A673 (cell line): ENCODE data around the gene BBS2. TPM values are rescaled to one million over a fixed set of nuclear protein-coding genes. Genes with fewer than 3 reads are reported as not detected.

Experiments used
- Bru-seq: library from RNA; stranded (reverse); fragments of 400-500 nt; gene quantifications from one replicate; lab custom pipeline; 2021; lab: Mats Ljungman, UMichigan
- BruChase-seq, 2 experiments: library from RNA; stranded (reverse); fragments of 400-500 nt; gene quantifications; one replicate each; lab custom pipeline; 2021; lab: Mats Ljungman, UMichigan
- BruUV-seq: library from RNA; stranded (reverse); fragments of 400-500 nt; replicated peaks from 2 replicates; lab custom pipeline; 2021; lab: Mats Ljungman, UMichigan
- CTCF ChIA-PET: fragments of 300-600 bp; sonication (Branson Sonifier 250); formaldehyde crosslinking; loops from one replicate; lab custom pipeline; 2022; ENCODE audit warnings: antibody characterized with exemption; lab: Charles Lee
- POLR2A ChIA-PET: fragments of 300-600 bp; sonication (Branson Sonifier 250); formaldehyde crosslinking; loops from one replicate; lab custom pipeline; 2022; ENCODE audit warnings: antibody characterized with exemption; ENCODE audit not compliant: low non-redundant PET; lab: Charles Lee
- DNase-seq: peaks from one replicate; pipeline ENCODE4 v3.0.0-alpha.2; 2015; ENCODE audit warnings: low spot score
- H3K27ac ChIP-seq: fragments of 200-600 bp; sonication (generic); 2 replicates; pipeline ENCODE4 v1.5.1; 2016; ENCODE audit warnings: mixed run types, low read depth, mild to moderate bottlenecking, mixed read lengths, antibody characterized with exemption, low read length; ENCODE audit not compliant: poor library complexity, severe bottlenecking
- H3K27me3 ChIP-seq: fragments of 200-600 bp; sonication (generic); replicated peaks from 2 replicates; pipeline ENCODE4 v1.6.1; 2017; ENCODE audit warnings: mixed run types, low read depth, mild to moderate bottlenecking, mixed read lengths, antibody characterized with exemption, low read length; ENCODE audit not compliant: insufficient read depth, poor library complexity
- H3K36me3 ChIP-seq: fragments of 200-600 bp; sonication (generic); 2 replicates; pipeline ENCODE4 v1.6.1; 2016; ENCODE audit warnings: mixed run types, mild to moderate bottlenecking, mixed read lengths, antibody characterized with exemption, low read length; ENCODE audit not compliant: insufficient read depth, poor library complexity, severe bottlenecking
- H3K4me1 ChIP-seq: fragments of 200-600 bp; sonication (generic); 2 replicates; pipeline ENCODE4 v1.6.1; 2017; ENCODE audit warnings: mixed run types, mild to moderate bottlenecking, mixed read lengths, antibody characterized with exemption, low read length; ENCODE audit not compliant: insufficient read depth, poor library complexity, severe bottlenecking
- H3K4me3 ChIP-seq: fragments of 200-600 bp; sonication (generic); 2 replicates; pipeline ENCODE4 v1.5.1; 2016; ENCODE audit warnings: low read depth, mixed run types, mild to moderate bottlenecking, mixed read lengths, low read length; ENCODE audit not compliant: poor library complexity, severe bottlenecking
- H3K9me3 ChIP-seq: fragments of 200-600 bp; sonication (generic); 2 replicates; pipeline ENCODE4 v1.6.1; 2016; ENCODE audit warnings: mixed run types, low read depth, mild to moderate bottlenecking, mixed read lengths, antibody characterized with exemption, low read length; ENCODE audit not compliant: poor library complexity, severe bottlenecking
- EZH2 ChIP-seq: fragments of 200-600 bp; sonication (generic); IDR thresholded peaks from 2 replicates; pipeline ENCODE4 v1.6.1; 2017; ENCODE audit warnings: borderline replicate concordance, low read depth, mild to moderate bottlenecking, mixed read lengths, antibody characterized with exemption, low read length; ENCODE audit not compliant: poor library complexity, severe bottlenecking
- intact Hi-C: fragments of 100-400 bp; cut with micrococcal nuclease; formaldehyde crosslinking; loops from one replicate; pipeline ENCODE4 v1.10.0; 2022; ENCODE audit not compliant: unreplicated experiment
- long read RNA-seq: library from polyadenylated mRNA; stranded (forward); transcript quantifications from one replicate; pipeline ENCODE4 v2.0.0, GENCODE V29; 2022
- total RNA-seq: library from RNA; stranded (reverse); gene quantifications from 2 replicates; pipeline ENCODE4 v1.2.3, GENCODE V29; 2021
- TF ChIP-seq, protein P1 (sequence below): fragments of 300-800, 200-600 bp; sonication (generic); conservative IDR thresholded peaks from 2 replicates; pipeline ENCODE4 v1.5.1; 2017; ENCODE audit warnings: low read depth, mild to moderate bottlenecking, antibody characterized with exemption, low read length, moderate library complexity, mixed read lengths

Gene BBS2
- total RNA-seq = 19.4 and 22.1 TPM in 2 replicates
- Bru-seq, nascent RNA = percentile 58 among the genes with signal in this experiment
- percentile 60 among the genes with signal in this experiment for BruChase-seq, experiment 1, labeled RNA remaining after a 2-hour chase
- BruChase-seq, experiment 2, labeled RNA remaining after a 6-hour chase = percentile 56 among the genes with signal in this experiment
- long read RNA-seq, transcript BBS2-201 (17 exons, 2,963 nt) = major isoform, 21 of 29 reads
- long read RNA-seq, partial matches to known transcripts = 0 of 29 reads
- long read RNA-seq, other reads (novel, unspliced or antisense) = 8 of 29 reads

DNA sequence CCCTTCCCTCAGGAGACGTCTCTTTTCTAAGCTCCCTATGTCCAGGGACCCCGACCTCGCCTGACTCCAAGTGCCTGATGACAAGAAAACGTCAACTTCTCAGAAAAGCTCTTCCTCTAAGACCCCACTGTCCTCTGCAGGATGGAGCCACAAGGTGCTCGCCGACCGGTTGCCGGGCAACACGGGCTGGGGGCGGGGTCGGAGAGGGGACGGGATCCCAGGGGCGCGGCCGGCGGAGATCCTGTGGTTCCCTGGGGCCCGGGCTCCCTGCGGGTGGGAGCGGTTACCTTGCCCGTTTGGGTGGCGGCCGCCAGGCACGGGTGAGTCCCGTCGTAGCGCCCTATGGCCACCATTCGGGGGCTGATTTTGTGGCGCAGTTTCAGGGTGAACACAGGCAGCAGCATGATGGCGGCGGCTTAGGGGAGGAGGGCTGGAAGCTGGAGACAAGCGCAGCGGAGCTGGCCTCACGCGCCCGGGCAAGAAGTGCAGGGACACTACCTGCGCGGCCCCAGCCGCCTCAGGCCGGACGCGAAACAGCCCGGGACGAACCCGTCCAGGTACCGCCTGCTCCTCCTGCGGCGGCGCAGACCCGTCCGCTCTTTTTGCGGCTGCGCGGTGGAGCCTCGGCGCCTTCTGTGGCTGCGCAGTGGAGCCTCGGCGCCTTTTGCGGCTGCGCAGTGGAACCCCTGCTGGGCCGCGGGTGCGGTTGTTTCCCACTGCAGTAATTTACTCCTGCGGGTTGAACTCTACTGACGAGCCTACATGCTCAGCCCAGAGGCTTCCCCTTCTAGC lies at the start of gene BBS2:
Gene BBS2 (minus strand): TSS at position 566 of the 792 bp plus-strand sequence. CDS start 162 bp downstream, at position 404.
- intact Hi-C loops = no loop called here
- ChIA-PET POLR2A (no interaction called here), CTCF (no interaction called here)
- H3K27me3 ChIP-seq = no peaks in the 10 kb centered on the region
- H3K4me1 ChIP-seq = peaks cover 3% of the 10 kb centered on the region
- BruUV-seq = no TSS peak
- H3K27ac ChIP-seq = peak within 1 kb of the TSS; percentile 79
- H3K36me3 ChIP-seq = no peaks in the 10 kb centered on the region
- no peaks in the 10 kb centered on the region for H3K9me3 ChIP-seq
- TF ChIP-seq, protein P1, sequence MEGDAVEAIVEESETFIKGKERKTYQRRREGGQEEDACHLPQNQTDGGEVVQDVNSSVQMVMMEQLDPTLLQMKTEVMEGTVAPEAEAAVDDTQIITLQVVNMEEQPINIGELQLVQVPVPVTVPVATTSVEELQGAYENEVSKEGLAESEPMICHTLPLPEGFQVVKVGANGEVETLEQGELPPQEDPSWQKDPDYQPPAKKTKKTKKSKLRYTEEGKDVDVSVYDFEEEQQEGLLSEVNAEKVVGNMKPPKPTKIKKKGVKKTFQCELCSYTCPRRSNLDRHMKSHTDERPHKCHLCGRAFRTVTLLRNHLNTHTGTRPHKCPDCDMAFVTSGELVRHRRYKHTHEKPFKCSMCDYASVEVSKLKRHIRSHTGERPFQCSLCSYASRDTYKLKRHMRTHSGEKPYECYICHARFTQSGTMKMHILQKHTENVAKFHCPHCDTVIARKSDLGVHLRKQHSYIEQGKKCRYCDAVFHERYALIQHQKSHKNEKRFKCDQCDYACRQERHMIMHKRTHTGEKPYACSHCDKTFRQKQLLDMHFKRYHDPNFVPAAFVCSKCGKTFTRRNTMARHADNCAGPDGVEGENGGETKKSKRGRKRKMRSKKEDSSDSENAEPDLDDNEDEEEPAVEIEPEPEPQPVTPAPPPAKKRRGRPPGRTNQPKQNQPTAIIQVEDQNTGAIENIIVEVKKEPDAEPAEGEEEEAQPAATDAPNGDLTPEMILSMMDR = no peak
- TF ChIP-seq EZH2 = no peak
- H3K4me3 ChIP-seq = peak within 1 kb of the TSS; percentile 91
- peak; percentile 89 for DNase-seq

- intact Hi-C loops = no loop called here
- H3K4me3 ChIP-seq = no peak within 1 kb of the TSS
- no TSS peak for BruUV-seq
- H3K9me3 ChIP-seq = no peaks in the 10 kb centered on the region
- peaks cover 3% of the 10 kb centered on the region for H3K27me3 ChIP-seq
- no peaks in the 10 kb centered on the region for H3K4me1 ChIP-seq
- CTCF ChIA-PET = no interaction called here
- POLR2A ChIA-PET = no interaction called here
- no peak within 1 kb of the TSS for H3K27ac ChIP-seq
- H3K36me3 ChIP-seq = no peaks in the 10 kb centered on the region
- TF ChIP-seq EZH2 = no peak
- TF ChIP-seq, protein P1 = no peak
- no peak for DNase-seq
These were observed 45.1 kb upstream of the BBS2 start, which contains the start of gene MT4 for GRCh38 chr16:56564793-56565477. TSS of gene MT4 (plus strand) at chr16:56565073. CDS start at chr16:56565129, 56 bp downstream.

- intact Hi-C loops = no loop called here
- POLR2A ChIA-PET = no interaction called here
These were observed 41.3 kb upstream of the BBS2 start for GRCh38 chr16:56561126-56561525.

More at GRCh38 chr16:56561126-56561525, 41.3 kb upstream of the BBS2 start:
- Histone ChIP-seq H3K4me3 (no peak overlapping the region), H3K9me3 (no peaks in the 10 kb centered on the region), H3K36me3 (no peaks in the 10 kb centered on the region), H3K4me1 (no peaks in the 10 kb centered on the region), H3K27me3 (peaks cover 6% of the 10 kb centered on the region), H3K27ac (no peak overlapping the region)
- no peak for TF ChIP-seq EZH2
- TF ChIP-seq, protein P1 = no peak
- BruUV-seq = no TSS peak
- CTCF ChIA-PET = no interaction called here
- no peak for DNase-seq
